ENCODE results near the gene ADORA2A. TPM values are rescaled to one million over a fixed set of nuclear protein-coding genes. Genes with fewer than 3 reads are reported as not detected.

ADORA2A gene
- total and polyA plus RNA-seq, 2 experiments from 2014 or later = 0.54 to 0.64 TPM

GRCh38 chr22:24440270-24440717 lies 12.9 kb downstream of the ADORA2A start:
- Histone ChIP-seq H3K9me3 (ENCODE audit: low read depth) (no peaks in the 10 kb centered on the region), H3K9ac (no peak overlapping the region), H3K4me2 (ENCODE audit: unreplicated experiment) (no peak overlapping the region), H3K9me2 (ENCODE audit: insufficient read depth) (no peaks in the 10 kb centered on the region), H3K27me3 (replicated peaks; ENCODE audit: insufficient read depth) (no peaks in the 10 kb centered on the region), H3K27ac (no peak overlapping the region), H3F3A (ENCODE audit: insufficient read depth) (peaks cover 15% of the 10 kb centered on the region; the same call in 1 of the 2 replicates), H3K4me3 (no peak overlapping the region), H4K20me1 (ENCODE audit: insufficient read depth) (no peaks in the 10 kb centered on the region), H3K4me1 (ENCODE audit: insufficient read depth) (peaks cover 20% of the 10 kb centered on the region), H3K36me3 (ENCODE audit: low read depth) (no peaks in the 10 kb centered on the region), H2AFZ (no peak overlapping the region), H3K79me2 (ENCODE audit: insufficient read depth) (no peaks in the 10 kb centered on the region)
- in situ Hi-C loops (cut with MboI) = no loop called here
- WGBS, 2 experiments (ENCODE audit: low coverage in 1 of 2, low lambda C conversion rate in 2 of 2, missing lambda C conversion rate in 2 of 2) = 95% methylated on average over 10 of the region's 10 CpGs
- no peak for TF ChIP-seq EZH2 (IDR thresholded peaks at IDR 0.05; ENCODE audit: insufficient read depth, poor library complexity, severe bottlenecking)
- TF ChIP-seq EZH2phosphoT487 (IDR thresholded peaks at IDR 0.05; ENCODE audit: insufficient read depth, low read depth) = no peak
- DNase-seq = no peak

DNA sequence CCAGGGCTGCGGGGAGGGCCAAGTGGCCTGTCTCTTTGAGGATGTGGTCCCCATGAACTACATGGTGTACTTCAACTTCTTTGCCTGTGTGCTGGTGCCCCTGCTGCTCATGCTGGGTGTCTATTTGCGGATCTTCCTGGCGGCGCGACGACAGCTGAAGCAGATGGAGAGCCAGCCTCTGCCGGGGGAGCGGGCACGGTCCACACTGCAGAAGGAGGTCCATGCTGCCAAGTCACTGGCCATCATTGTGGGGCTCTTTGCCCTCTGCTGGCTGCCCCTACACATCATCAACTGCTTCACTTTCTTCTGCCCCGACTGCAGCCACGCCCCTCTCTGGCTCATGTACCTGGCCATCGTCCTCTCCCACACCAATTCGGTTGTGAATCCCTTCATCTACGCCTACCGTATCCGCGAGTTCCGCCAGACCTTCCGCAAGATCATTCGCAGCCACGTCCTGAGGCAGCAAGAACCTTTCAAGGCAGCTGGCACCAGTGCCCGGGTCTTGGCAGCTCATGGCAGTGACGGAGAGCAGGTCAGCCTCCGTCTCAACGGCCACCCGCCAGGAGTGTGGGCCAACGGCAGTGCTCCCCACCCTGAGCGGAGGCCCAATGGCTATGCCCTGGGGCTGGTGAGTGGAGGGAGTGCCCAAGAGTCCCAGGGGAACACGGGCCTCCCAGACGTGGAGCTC lies 13.5 kb downstream of the ADORA2A start:
- Histone ChIP-seq H3K9ac (no peak overlapping the region), H3F3A (ENCODE audit: insufficient read depth) (peaks cover 12% of the 10 kb centered on the region; the same call in 1 of the 2 replicates), H3K27me3 (replicated peaks; ENCODE audit: insufficient read depth) (no peaks in the 10 kb centered on the region), H3K27ac (no peak overlapping the region), H3K9me3 (ENCODE audit: low read depth) (no peaks in the 10 kb centered on the region), H3K4me1 (ENCODE audit: insufficient read depth) (peaks cover 18% of the 10 kb centered on the region), H3K4me3 (no peak overlapping the region), H3K36me3 (ENCODE audit: low read depth) (no peaks in the 10 kb centered on the region), H3K9me2 (ENCODE audit: insufficient read depth) (no peaks in the 10 kb centered on the region), H3K4me2 (ENCODE audit: unreplicated experiment) (no peak overlapping the region), H4K20me1 (ENCODE audit: insufficient read depth) (no peaks in the 10 kb centered on the region), H3K79me2 (ENCODE audit: insufficient read depth) (no peaks in the 10 kb centered on the region), H2AFZ (no peak overlapping the region)
- in situ Hi-C loops (cut with MboI) = no loop called here
- WGBS, 2 experiments (ENCODE audit: low coverage in 1 of 2, low lambda C conversion rate in 2 of 2, missing lambda C conversion rate in 2 of 2) = 94 to 96% methylated on average over 29 to 30 of the region's 30 CpGs
- DNase-seq = no peak
- TF ChIP-seq EZH2phosphoT487 (IDR thresholded peaks at IDR 0.05; ENCODE audit: insufficient read depth, low read depth) (no peak), EZH2 (IDR thresholded peaks at IDR 0.05; ENCODE audit: insufficient read depth, poor library complexity, severe bottlenecking) (no peak)

- no peak overlapping the region for H2AFZ ChIP-seq
- H4K20me1 ChIP-seq (ENCODE audit: insufficient read depth) = no peaks in the 10 kb centered on the region
- H3K4me2 ChIP-seq (ENCODE audit: unreplicated experiment) = no peak overlapping the region
- no peak for DNase-seq
- H3K4me1 ChIP-seq (ENCODE audit: insufficient read depth) = peaks cover 11% of the 10 kb centered on the region; the same call in 1 of the 2 replicates
- H3K27ac ChIP-seq = no peak overlapping the region
- in situ Hi-C loops (cut with MboI) = no loop called here
- no peak overlapping the region for H3K4me3 ChIP-seq
- 79 to 81% methylated on average over 8 of the region's 8 CpGs for WGBS, 2 experiments (ENCODE audit: low coverage in 1 of 2, low lambda C conversion rate in 2 of 2, missing lambda C conversion rate in 2 of 2)
- H3K27me3 ChIP-seq (replicated peaks; ENCODE audit: insufficient read depth) = no peaks in the 10 kb centered on the region
- H3K9ac ChIP-seq = no peak overlapping the region
- H3F3A ChIP-seq (ENCODE audit: insufficient read depth) = peaks cover 7% of the 10 kb centered on the region; the same call in 1 of the 2 replicates
- H3K79me2 ChIP-seq (ENCODE audit: insufficient read depth) = no peaks in the 10 kb centered on the region
- H3K9me3 ChIP-seq (ENCODE audit: low read depth) = no peaks in the 10 kb centered on the region
- no peaks in the 10 kb centered on the region for H3K9me2 ChIP-seq (ENCODE audit: insufficient read depth)
- no peaks in the 10 kb centered on the region for H3K36me3 ChIP-seq (ENCODE audit: low read depth)
- TF ChIP-seq EZH2 (IDR thresholded peaks at IDR 0.05; ENCODE audit: insufficient read depth, poor library complexity, severe bottlenecking) (no peak), EZH2phosphoT487 (IDR thresholded peaks at IDR 0.05; ENCODE audit: insufficient read depth, low read depth) (no peak)
Measured at GRCh38 chr22:24441406-24442351, 14.3 kb downstream of the ADORA2A start.

- no peak overlapping the region for H3K4me2 ChIP-seq (ENCODE audit: unreplicated experiment)
- H3K9me3 ChIP-seq (ENCODE audit: low read depth) = no peaks in the 10 kb centered on the region
- H3K79me2 ChIP-seq (ENCODE audit: insufficient read depth) = no peaks in the 10 kb centered on the region
- peaks cover 6% of the 10 kb centered on the region; the same call in 1 of the 2 replicates for H3F3A ChIP-seq (ENCODE audit: insufficient read depth)
- H3K4me1 ChIP-seq (ENCODE audit: insufficient read depth) = peaks cover 11% of the 10 kb centered on the region; the same call in 1 of the 2 replicates
- H4K20me1 ChIP-seq (ENCODE audit: insufficient read depth) = no peaks in the 10 kb centered on the region
- H2AFZ ChIP-seq = no peak overlapping the region
- no peaks in the 10 kb centered on the region for H3K27me3 ChIP-seq (replicated peaks; ENCODE audit: insufficient read depth)
- H3K36me3 ChIP-seq (ENCODE audit: low read depth) = no peaks in the 10 kb centered on the region
- TF ChIP-seq EZH2 (IDR thresholded peaks at IDR 0.05; ENCODE audit: insufficient read depth, poor library complexity, severe bottlenecking) = no peak
- no peak for TF ChIP-seq EZH2phosphoT487 (IDR thresholded peaks at IDR 0.05; ENCODE audit: insufficient read depth, low read depth)
- H3K9ac ChIP-seq = no peak overlapping the region
- no peaks in the 10 kb centered on the region for H3K9me2 ChIP-seq (ENCODE audit: insufficient read depth)
- 73 to 75% methylated on average over 8 of the region's 8 CpGs for WGBS, 2 experiments (ENCODE audit: low coverage in 1 of 2, low lambda C conversion rate in 2 of 2, missing lambda C conversion rate in 2 of 2)
- no peak overlapping the region for H3K4me3 ChIP-seq
- no peak overlapping the region for H3K27ac ChIP-seq
- in situ Hi-C loops (cut with MboI) = no loop called here
- no peak for DNase-seq
Measured at GRCh38 chr22:24442352-24442744, 14.9 kb downstream of the ADORA2A start.
